Activated CD8-positive, alpha-beta memory T cell treated with anti-CD3 and anti-CD28 coated beads, Interleukin-2, amount 10 ng/mL, durations not matched to agents 7 days and 5 days (primary cell): ENCODE results near the gene TAF3. TPM values are rescaled to one million over a fixed set of nuclear protein-coding genes. Genes with fewer than 3 reads are reported as not detected.

Experiments
- ATAC-seq: fragments of 150-1000 bp; cut with Tn5 transposase; one replicate; pipeline ENCODE4 v1.10.0; 2021; ENCODE audit warnings: moderate library complexity
- CTCF ChIA-PET: fragments of 350-600 bp; sonication (Branson Sonifier 250); formaldehyde crosslinking; loops from one replicate; lab custom pipeline; 2021; ENCODE audit warnings: antibody characterized with exemption; lab: Charles Lee
- DNase-seq: peaks from one replicate; pipeline ENCODE4 v3.0.0-alpha.2; 2020
- H3K27ac Mint-ChIP-seq: one replicate; pipeline ENCODE4 v1.8.0; 2021; ENCODE audit warnings: mild to moderate bottlenecking, mixed read lengths
- H3K27me3 Mint-ChIP-seq: one replicate; pipeline ENCODE4 v1.8.0; 2021; ENCODE audit warnings: mixed read lengths
- H3K36me3 Mint-ChIP-seq: one replicate; pipeline ENCODE4 v1.8.0; 2021; ENCODE audit warnings: mild to moderate bottlenecking, mixed read lengths
- H3K4me1 Mint-ChIP-seq: one replicate; pipeline ENCODE4 v1.8.0; 2021; ENCODE audit warnings: mixed read lengths
- H3K4me3 Mint-ChIP-seq: one replicate; pipeline ENCODE4 v1.8.0; 2021; ENCODE audit warnings: mild to moderate bottlenecking, moderate library complexity, mixed read lengths
- H3K9me3 Mint-ChIP-seq: one replicate; pipeline ENCODE4 v1.8.0; 2022; ENCODE audit warnings: low read depth, mixed read lengths
- total RNA-seq, 2 experiments: library from RNA; stranded (reverse); gene quantifications; one replicate each; pipeline ENCODE4 v1.2.3, GENCODE V29; 2021

The TAF3 gene
- total RNA-seq, 2 experiments from 2014 or later, result 15.6 to 15.8 TPM

DNA sequence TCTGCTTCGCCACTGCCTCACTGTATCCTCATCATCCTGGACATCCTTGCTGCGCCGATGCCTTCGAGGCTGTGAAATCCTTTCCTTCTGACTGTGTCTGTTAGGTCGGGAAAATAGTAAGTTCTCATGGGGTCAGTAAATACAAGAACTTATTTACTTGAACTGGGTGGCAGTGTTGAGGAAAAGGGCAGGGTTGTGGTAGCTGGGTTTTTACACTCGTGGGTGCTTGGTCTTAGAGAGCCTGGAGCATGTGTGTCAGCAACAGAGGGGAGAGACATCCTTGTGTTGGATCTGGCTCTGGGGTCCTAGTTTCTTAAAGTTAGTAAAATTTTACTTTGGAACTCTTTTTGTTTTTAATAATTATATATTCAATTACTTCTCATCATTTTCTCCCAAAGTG lies 123.3 kb downstream of the TAF3 start:
- Mint-ChIP-seq H3K36me3 (peaks cover 12% of the 10 kb centered on the region), H3K9me3 (no peaks in the 10 kb centered on the region), H3K27ac (no peak overlapping the region), H3K27me3 (no peaks in the 10 kb centered on the region), H3K4me3 (no peak overlapping the region), H3K4me1 (peaks cover 12% of the 10 kb centered on the region)
- ATAC-seq (no peak), DNase-seq (no peak)
- CTCF ChIA-PET, result no interaction called here

DNA sequence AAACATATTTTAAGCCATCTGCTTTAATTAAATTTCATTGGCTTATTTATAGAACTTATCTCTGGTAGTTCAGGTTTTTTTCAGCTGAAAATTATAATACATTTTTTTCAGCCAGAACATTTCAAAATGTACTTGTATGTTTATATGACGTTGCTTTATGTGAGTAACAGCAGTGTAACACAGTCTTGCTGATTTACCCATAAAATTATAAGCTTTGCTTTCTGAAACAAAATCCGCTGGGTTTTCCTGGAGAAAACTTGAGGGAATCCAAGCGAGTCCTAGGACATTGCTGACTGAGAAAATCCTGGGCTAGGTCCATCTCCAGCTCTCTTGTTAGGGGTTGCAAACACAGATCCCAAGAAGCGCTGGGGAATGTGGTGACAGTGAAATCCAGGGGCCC lies 124.0 kb downstream of the TAF3 start:
- DNase-seq (no peak), ATAC-seq (no peak)
- H3K4me3 Mint-ChIP-seq, result no peak overlapping the region
- peaks cover 4% of the 10 kb centered on the region for H3K36me3 Mint-ChIP-seq
- no peak overlapping the region for H3K27ac Mint-ChIP-seq
- no peaks in the 10 kb centered on the region for H3K27me3 Mint-ChIP-seq
- H3K4me1 Mint-ChIP-seq, result peaks cover 12% of the 10 kb centered on the region
- no peaks in the 10 kb centered on the region for H3K9me3 Mint-ChIP-seq
- CTCF ChIA-PET, result no interaction called here

DNA sequence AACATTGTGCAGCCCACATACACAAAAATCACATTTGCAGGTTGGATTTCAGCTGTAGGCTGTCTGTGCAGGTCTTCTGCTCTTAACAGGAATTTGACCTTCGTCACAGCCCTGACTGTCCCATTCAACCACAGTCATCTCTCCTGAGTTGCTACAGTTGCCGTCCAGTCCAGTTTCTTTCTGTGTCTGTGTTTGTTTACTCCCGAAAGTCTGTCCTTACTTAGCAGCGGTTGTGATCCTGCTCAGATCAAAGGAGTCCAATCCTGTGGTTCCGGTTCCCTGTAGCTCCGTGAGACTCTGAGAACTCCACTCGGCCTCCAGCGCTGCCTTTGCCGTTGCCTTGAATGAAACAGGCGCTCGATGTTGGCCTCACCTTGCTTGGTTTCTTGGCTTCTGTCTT lies 124.6 kb downstream of the TAF3 start:
- no peak for ATAC-seq
- Mint-ChIP-seq H3K27me3 (no peaks in the 10 kb centered on the region), H3K27ac (no peak overlapping the region), H3K4me1 (peaks cover 12% of the 10 kb centered on the region), H3K4me3 (no peak overlapping the region), H3K9me3 (no peaks in the 10 kb centered on the region), H3K36me3 (no peaks in the 10 kb centered on the region)
- CTCF ChIA-PET, result no interaction called here
- DNase-seq, result no peak

DNA sequence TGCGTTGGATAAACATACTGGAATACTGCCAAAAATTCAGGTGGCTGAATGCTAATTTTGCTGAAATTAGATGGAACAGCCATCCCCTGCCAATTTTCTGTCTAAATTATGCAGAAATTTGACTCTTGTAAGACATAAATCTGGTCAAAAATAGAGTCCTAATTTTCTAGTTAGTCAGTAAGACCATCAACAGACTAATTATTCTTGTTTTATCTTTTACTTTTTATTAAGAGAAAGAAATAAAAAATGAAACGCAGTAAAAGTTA lies 125.8 kb downstream of the TAF3 start:
- Mint-ChIP-seq H3K9me3 (no peaks in the 10 kb centered on the region), H3K4me1 (peaks cover 12% of the 10 kb centered on the region), H3K4me3 (no peak overlapping the region), H3K27me3 (no peaks in the 10 kb centered on the region), H3K27ac (no peak overlapping the region), H3K36me3 (no peaks in the 10 kb centered on the region)
- CTCF ChIA-PET, result no interaction called here
- DNase-seq, result no peak
- ATAC-seq, result no peak

DNA sequence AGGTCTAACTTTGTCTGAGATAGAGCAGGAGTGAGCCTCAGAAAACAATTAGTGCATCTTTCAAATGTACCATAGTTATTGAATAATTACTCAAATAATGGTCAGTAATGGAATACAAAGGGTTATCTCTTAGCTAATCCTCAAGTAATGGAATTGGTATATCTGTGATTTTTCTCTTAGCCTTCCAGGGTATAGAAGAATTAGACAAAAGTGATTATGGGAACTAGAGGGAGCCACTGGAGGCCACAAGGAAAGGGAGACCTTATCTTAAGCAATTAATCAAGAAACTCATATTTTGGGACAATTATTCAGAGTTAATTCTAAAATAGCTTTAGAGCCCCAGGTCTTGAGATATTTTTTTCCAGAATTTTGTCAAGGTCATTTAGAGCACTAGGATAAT lies 126.2 kb downstream of the TAF3 start:
- H3K36me3 Mint-ChIP-seq, result no peaks in the 10 kb centered on the region
- CTCF ChIA-PET, result no interaction called here
- no peaks in the 10 kb centered on the region for H3K9me3 Mint-ChIP-seq
- H3K27ac Mint-ChIP-seq, result no peak overlapping the region
- H3K4me3 Mint-ChIP-seq, result no peak overlapping the region
- H3K27me3 Mint-ChIP-seq, result no peaks in the 10 kb centered on the region
- no peak for DNase-seq
- no peak for ATAC-seq
- peaks cover 12% of the 10 kb centered on the region for H3K4me1 Mint-ChIP-seq

DNA sequence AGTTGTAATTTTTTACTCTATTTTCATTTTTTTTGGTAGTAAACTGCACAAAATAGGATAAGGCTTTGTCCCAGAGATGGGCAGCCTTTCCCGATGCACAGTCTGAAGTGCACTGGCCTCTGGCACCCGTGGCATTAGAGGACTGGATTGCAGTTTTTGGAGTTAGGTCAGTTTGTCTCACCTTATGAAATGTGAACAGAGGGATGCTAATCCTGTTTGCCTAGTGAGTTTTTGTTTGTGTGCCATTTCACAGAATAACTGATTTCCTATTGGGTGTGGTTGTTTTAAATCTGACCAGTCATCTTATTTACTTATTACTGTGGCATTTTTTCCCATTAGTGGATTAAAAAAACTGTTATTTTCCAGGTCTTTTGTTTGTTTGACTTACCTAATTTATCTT lies 126.7 kb downstream of the TAF3 start:
- Mint-ChIP-seq H3K27ac (no peak overlapping the region), H3K9me3 (no peaks in the 10 kb centered on the region), H3K27me3 (no peaks in the 10 kb centered on the region), H3K4me3 (no peak overlapping the region), H3K36me3 (no peaks in the 10 kb centered on the region), H3K4me1 (peaks cover 12% of the 10 kb centered on the region)
- CTCF ChIA-PET, result no interaction called here
- ATAC-seq (no peak), DNase-seq (no peak)

DNA sequence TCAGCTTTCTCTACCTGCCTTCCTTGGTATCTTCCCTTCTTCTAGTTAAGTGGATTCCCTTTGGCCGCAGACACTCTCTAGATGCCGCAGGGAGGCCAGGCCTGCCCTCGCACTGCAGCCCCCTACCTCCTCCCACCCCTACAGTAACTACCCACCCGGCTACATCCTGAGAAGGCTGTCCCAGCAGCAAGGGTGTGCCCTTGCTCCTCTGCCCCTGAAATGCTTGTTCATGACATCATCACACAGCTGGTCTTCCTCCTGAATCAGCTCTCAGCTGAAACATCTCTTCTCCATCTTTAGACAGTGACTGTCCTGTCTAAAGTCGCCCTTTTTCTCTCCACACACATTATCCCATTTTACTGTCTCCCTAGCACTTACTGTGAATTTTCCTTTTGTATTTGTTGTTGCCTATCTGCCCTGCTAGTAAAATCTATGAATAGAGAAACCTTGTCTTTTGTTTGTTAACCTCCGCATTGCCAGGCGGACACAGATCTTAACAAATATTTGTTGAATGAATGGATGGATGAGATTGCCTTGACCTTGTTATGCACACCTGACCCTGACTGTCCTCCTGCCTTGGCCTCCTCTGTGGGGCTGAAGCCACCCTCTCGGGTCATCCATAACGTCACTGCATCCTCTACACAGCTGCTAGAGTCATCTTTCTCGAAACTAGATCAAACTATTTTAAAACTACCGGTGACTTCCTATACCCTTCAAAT lies 127.3 kb downstream of the TAF3 start:
- no peak for DNase-seq
- no peaks in the 10 kb centered on the region for H3K36me3 Mint-ChIP-seq
- ATAC-seq, result no peak
- H3K4me1 Mint-ChIP-seq, result peaks cover 12% of the 10 kb centered on the region
- H3K27me3 Mint-ChIP-seq, result no peaks in the 10 kb centered on the region
- no peak overlapping the region for H3K27ac Mint-ChIP-seq
- H3K4me3 Mint-ChIP-seq, result no peak overlapping the region
- CTCF ChIA-PET, result no interaction called here
- H3K9me3 Mint-ChIP-seq, result no peaks in the 10 kb centered on the region

DNA sequence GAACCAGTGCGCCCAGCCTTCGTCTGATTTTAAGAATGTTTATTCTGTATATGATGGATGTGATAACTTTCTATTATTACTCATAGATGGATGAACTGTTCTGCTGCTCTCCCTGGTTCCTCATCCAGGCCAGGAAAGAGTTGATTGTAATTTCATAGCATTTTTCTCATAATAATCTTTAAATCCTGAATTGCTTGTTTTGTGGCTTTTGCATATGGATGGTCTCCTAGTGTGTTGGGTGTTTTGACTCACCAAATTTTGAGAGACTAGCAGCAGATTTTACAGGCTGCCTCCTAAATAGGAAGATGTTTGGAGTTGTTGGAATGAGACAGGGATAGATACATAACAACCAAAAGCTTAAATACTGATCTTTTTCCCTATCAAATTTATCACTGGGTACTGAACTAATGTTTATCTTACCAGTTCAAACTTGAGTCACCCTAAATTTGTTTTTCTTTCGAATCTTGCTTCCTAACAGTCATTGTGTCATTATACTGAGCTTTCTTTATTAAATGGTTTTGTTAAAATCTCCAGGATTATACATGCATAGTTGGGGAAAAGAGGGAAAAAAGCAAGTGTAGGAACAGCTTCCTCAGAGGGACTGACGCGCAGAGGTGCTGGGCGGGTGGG lies 130.2 kb downstream of the TAF3 start:
- no peak for ATAC-seq
- DNase-seq, result no peak
- peaks cover 9% of the 10 kb centered on the region for H3K4me1 Mint-ChIP-seq
- H3K4me3 Mint-ChIP-seq, result no peak overlapping the region
- H3K9me3 Mint-ChIP-seq, result no peaks in the 10 kb centered on the region
- CTCF ChIA-PET, result no interaction called here
- no peaks in the 10 kb centered on the region for H3K27me3 Mint-ChIP-seq
- no peaks in the 10 kb centered on the region for H3K36me3 Mint-ChIP-seq
- H3K27ac Mint-ChIP-seq, result no peak overlapping the region

DNA sequence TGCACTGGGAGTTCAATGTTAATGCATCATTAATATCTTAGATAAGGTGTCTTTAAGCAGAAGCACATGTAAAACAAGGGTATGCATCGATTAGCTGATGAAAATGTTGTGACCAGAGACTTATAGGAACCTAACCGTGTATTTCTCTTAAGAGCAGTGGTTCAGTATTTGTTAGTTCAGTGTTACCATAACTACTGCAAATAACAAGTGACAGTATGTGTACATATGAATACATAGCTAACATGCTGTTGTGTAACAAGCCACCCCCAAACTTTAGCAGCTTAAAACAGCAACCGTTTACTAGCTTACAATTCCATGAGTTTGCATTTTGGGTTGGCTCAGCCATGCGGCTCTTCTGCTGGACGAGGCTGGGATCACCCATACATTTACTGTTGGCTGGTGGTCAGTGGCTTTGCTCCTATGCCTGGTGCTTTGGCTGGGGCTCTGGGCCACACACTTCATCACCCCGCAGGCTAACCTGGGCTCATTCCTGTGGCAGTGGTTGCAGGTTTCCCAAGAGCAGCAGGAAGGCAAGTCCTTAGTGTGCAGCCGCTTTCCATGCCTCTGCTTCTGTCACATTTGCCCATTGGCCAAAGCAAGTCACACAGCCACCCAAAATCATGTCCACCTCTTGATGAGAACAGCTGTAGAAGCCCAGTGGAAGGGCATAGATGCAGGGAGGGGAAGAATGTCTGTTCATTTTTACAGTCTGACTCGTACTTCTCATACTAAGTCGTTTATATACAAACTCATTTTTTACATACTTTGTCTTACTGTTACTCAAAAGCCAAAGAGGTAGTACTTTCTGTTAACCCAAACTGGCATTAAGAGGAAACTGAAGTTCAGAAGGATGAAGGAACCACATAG lies 132.9 kb downstream of the TAF3 start:
- Mint-ChIP-seq H3K4me1 (no peaks in the 10 kb centered on the region), H3K9me3 (no peaks in the 10 kb centered on the region), H3K36me3 (no peaks in the 10 kb centered on the region), H3K27ac (no peak overlapping the region), H3K27me3 (no peaks in the 10 kb centered on the region), H3K4me3 (no peak overlapping the region)
- CTCF ChIA-PET, result no interaction called here
- ATAC-seq (no peak), DNase-seq (no peak)

DNA sequence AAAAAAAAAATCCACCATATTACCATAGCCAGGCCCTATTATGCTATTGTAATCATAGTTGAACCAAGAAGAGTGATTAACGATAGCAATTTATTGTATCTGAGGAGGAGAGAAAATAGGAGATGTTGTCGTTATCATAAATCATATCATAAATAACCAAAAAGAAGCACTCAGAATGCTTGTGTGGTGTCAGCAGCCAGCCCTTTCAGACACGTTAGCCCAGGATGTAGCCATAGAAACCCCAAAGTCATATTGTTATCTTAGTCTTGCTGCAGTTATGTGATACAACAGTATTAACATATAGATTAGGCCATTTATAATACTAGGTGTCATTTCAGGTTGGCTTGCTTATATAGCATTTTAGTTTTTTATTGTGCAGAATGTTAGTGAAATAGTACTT lies 134.0 kb downstream of the TAF3 start:
- H3K4me1 Mint-ChIP-seq, result peaks cover 9% of the 10 kb centered on the region
- H3K27ac Mint-ChIP-seq, result no peak overlapping the region

DNA sequence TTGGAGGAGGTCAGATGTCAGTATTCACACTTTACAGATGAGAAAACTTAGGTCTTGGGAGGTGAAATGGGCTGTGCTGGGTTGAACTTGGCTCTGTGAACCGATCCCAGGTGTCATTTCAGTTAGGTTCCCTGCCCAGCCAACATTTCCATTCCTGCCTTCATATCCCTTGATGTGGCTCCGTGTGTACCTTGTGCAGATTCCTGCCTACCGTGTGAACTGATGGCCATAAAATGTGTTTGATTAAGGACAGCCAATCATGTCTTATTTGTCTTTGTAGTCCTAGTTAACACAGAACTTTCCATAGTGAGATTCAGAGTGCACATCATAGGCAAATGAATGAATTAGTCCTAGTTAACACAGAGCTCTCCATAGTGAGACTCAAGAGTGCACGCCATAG lies 135.1 kb downstream of the TAF3 start:
- Mint-ChIP-seq H3K27ac (no peak overlapping the region), H3K4me1 (peaks cover 9% of the 10 kb centered on the region), H3K4me3 (no peak overlapping the region), H3K36me3 (peaks cover 7% of the 10 kb centered on the region), H3K9me3 (no peaks in the 10 kb centered on the region), H3K27me3 (no peaks in the 10 kb centered on the region)
- CTCF ChIA-PET, result no interaction called here
- ATAC-seq (no peak), DNase-seq (no peak)

More for the DNA sequence above, 134.0 kb downstream of the TAF3 start:
- H3K9me3 Mint-ChIP-seq, result no peaks in the 10 kb centered on the region
- peaks cover 6% of the 10 kb centered on the region for H3K36me3 Mint-ChIP-seq
- H3K27me3 Mint-ChIP-seq, result no peaks in the 10 kb centered on the region
- CTCF ChIA-PET, result no interaction called here
- DNase-seq (no peak), ATAC-seq (no peak)
- H3K4me3 Mint-ChIP-seq, result no peak overlapping the region

DNA sequence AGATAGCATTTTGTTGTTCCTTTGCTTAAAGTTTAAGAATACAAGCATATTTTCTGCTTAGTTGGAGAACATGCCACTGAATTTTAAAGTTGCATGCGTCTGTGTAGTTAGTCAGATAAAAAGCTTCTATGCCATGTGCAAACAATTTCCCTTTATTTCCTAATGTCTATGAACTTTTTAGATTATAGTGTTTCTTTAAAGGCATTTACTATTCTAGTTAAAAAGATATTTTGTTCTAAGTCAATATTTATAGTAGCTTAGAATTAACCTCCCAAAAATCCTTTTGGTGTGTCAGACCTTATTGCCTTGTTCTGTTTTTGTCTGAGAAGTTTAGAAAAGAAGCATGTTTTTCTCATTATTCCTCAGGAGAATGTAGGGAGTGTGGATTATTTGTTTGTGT lies 137.1 kb downstream of the TAF3 start:
- Mint-ChIP-seq H3K27me3 (no peaks in the 10 kb centered on the region), H3K4me1 (peaks cover 9% of the 10 kb centered on the region), H3K9me3 (no peaks in the 10 kb centered on the region), H3K36me3 (peaks cover 8% of the 10 kb centered on the region), H3K27ac (no peak overlapping the region), H3K4me3 (no peak overlapping the region)
- ATAC-seq, result no peak
- CTCF ChIA-PET, result no interaction called here
- no peak for DNase-seq

DNA sequence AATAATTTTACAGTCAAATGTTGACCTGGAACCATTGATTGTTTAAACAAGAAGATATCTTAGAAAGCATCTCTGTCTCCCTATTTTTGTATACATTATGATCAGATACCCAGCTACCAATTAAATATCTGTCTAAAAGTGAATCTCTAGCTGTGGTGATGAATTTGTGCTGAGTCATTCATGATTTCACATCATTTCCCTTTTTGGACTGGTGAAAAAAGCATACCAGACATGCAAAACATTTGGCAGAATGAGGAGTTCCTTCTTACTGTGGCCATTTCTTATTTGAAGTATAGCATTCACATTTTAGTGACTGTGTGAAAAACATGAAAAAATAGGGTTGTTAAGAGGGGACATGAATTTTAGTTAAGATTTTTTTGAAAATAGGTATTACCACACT lies 138.2 kb downstream of the TAF3 start:
- no peaks in the 10 kb centered on the region for H3K9me3 Mint-ChIP-seq
- H3K36me3 Mint-ChIP-seq, result peaks cover 8% of the 10 kb centered on the region
- no peak for ATAC-seq
- no peak overlapping the region for H3K4me3 Mint-ChIP-seq
- no peaks in the 10 kb centered on the region for H3K27me3 Mint-ChIP-seq
- CTCF ChIA-PET, result no interaction called here
- H3K4me1 Mint-ChIP-seq, result peaks cover 9% of the 10 kb centered on the region
- no peak for DNase-seq
- no peak overlapping the region for H3K27ac Mint-ChIP-seq

DNA sequence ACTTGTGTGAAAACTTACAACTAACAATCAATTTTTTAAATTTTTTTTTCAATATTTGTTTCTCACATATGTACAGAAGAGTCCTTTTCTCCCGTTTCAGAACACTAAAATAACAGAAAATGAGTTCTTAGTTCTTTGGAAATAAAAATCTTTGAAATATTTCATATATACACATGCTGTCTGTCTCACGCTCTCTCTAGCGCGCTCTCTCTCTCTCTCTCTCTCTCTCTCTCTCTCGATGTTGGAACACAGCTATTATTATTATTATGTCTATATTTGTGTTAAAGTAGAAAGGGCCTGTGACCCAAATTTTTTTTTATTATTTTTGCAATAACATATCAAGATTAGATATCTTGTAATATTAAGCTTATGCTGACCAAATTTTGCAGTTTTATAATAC lies 139.3 kb downstream of the TAF3 start:
- H3K36me3 Mint-ChIP-seq, result peaks cover 8% of the 10 kb centered on the region
- DNase-seq (no peak), ATAC-seq (no peak)
- no peak overlapping the region for H3K27ac Mint-ChIP-seq
- no peaks in the 10 kb centered on the region for H3K9me3 Mint-ChIP-seq
- H3K4me3 Mint-ChIP-seq, result no peak overlapping the region
- H3K4me1 Mint-ChIP-seq, result peaks cover 9% of the 10 kb centered on the region
- CTCF ChIA-PET, result no interaction called here
- H3K27me3 Mint-ChIP-seq, result no peaks in the 10 kb centered on the region
